HepG2 (cell line): ENCODE data around the gene TPRN.
A peak's percentile ranks its signal among the peaks of the same experiment; 100 is the strongest.

ENCODE experiments used
- HIVEP1 ChIP-seq: sonication (generic); formaldehyde crosslinking; IDR thresholded peaks from 2 replicates; pipeline ENCODE4 v1.4.0; 2020; ENCODE audit warnings: mild to moderate bottlenecking, missing genetic modification reagents
- JUND ChIP-seq: sonication (generic); formaldehyde crosslinking; IDR thresholded peaks from 2 replicates; pipeline ENCODE4 v1.8.0; 2022; ENCODE audit warnings: mild to moderate bottlenecking, missing genetic modification reagents
- MTA3 ChIP-seq: sonication (generic); formaldehyde crosslinking; IDR thresholded peaks from 2 replicates; pipeline ENCODE4 v1.4.0; 2020; ENCODE audit warnings: missing genetic modification reagents
- MXI1 ChIP-seq: IDR thresholded peaks from 3 replicates; pipeline ENCODE4 v1.6.1; 2012; ENCODE audit warnings: low read depth, low read length, inconsistent platforms, borderline replicate concordance
- POLR2A ChIP-seq, 2 experiments: IDR thresholded peaks; 2 replicates each; pipeline ENCODE4 v1.6.1; 2011; ENCODE audit warnings: low read depth in 2 of 2, low read length in 2 of 2, mild to moderate bottlenecking in 1 of 2, moderate library complexity in 1 of 2; ENCODE audit not compliant: insufficient read depth in 1 of 2
- TARDBP ChIP-seq: sonication (generic); formaldehyde crosslinking; IDR thresholded peaks from 2 replicates; pipeline ENCODE4 v1.8.0; 2022; ENCODE audit warnings: mild to moderate bottlenecking, missing genetic modification reagents
- ZNF563 ChIP-seq: sonication (generic); formaldehyde crosslinking; IDR thresholded peaks from 2 replicates; pipeline ENCODE4 v1.8.0; 2022; ENCODE audit warnings: mild to moderate bottlenecking, moderate library complexity, missing genetic modification reagents
- ZNF782 ChIP-seq: sonication (generic); formaldehyde crosslinking; IDR thresholded peaks from 2 replicates; pipeline ENCODE4 v1.4.0; 2020; ENCODE audit warnings: missing genetic modification reagents, mild to moderate bottlenecking, borderline replicate concordance
- TF ChIP-seq, protein P1 (sequence below): sonication (generic); formaldehyde crosslinking; IDR thresholded peaks from 2 replicates; pipeline ENCODE4 v1.5.0; 2020; ENCODE audit warnings: mild to moderate bottlenecking, missing genetic modification reagents, moderate library complexity
- TF ChIP-seq, protein P2 (sequence below): sonication (generic); formaldehyde crosslinking; IDR thresholded peaks from 2 replicates; pipeline ENCODE4 v1.4.0; 2020; ENCODE audit warnings: missing genetic modification reagents
- TF ChIP-seq, protein P3 (sequence below): sonication (generic); formaldehyde crosslinking; IDR thresholded peaks from 2 replicates; pipeline ENCODE4 v1.8.0; 2022; ENCODE audit warnings: low read depth, missing genetic modification reagents

DNA sequence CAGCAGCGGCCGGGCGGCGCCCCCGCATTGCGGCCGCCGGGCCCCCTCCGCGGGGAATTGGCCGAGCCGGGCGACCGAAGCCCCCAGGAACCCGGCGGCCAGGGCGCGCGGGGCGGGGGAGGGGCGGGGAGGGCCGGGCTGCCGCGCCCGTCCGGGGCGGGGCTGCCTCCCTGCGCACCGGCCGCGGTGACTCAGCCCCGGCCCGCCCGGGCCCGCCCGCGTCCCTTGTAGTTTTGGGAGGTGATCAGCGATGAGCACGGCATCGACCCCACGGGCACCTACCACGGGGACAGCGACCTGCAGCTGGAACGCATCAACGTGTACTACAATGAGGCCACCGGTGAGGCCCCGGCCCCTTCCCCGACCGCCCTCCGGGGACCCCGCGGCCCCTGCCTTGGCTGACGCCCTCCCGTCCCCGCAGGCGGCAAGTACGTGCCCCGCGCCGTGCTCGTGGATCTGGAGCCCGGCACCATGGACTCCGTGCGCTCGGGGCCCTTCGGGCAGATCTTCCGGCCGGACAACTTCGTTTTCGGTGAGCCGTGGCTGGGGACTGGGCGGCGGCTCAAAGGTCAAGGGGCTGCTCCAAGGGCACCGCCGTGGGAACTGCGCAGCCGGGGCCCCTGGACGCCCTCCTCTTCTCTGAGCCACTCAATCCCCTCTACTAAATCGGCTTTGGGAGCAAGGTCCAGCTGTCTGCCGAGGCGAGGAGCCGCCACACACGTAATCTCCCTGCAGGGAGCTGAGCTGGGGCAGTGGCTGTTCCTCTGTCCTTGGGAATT is 41.1 kb upstream of the TPRN start:
- TF ChIP-seq MXI1 (no peak), TARDBP (CRISPR knock-in tag) (0 out of 2 replicates have a peak, but pooled peaks have one; percentile 44), ZNF782 (CRISPR knock-in tag) (peak; percentile 25; the same call in 1 of the 2 replicates), HIVEP1 (peak; percentile 60), MTA3 (CRISPR knock-in tag) (no peak), JUND (CRISPR knock-in tag) (no peak), POLR2A (IDR thresholded peaks at IDR 0.05; ENCODE audit: insufficient read depth in 1 of 2, low read depth in 2 of 2, low read length in 2 of 2) (no peak; a peak in 1 of 4 replicates), ZNF563 (peak; percentile 13; the same call in 1 of the 2 replicates)
- TF ChIP-seq, protein P1, sequence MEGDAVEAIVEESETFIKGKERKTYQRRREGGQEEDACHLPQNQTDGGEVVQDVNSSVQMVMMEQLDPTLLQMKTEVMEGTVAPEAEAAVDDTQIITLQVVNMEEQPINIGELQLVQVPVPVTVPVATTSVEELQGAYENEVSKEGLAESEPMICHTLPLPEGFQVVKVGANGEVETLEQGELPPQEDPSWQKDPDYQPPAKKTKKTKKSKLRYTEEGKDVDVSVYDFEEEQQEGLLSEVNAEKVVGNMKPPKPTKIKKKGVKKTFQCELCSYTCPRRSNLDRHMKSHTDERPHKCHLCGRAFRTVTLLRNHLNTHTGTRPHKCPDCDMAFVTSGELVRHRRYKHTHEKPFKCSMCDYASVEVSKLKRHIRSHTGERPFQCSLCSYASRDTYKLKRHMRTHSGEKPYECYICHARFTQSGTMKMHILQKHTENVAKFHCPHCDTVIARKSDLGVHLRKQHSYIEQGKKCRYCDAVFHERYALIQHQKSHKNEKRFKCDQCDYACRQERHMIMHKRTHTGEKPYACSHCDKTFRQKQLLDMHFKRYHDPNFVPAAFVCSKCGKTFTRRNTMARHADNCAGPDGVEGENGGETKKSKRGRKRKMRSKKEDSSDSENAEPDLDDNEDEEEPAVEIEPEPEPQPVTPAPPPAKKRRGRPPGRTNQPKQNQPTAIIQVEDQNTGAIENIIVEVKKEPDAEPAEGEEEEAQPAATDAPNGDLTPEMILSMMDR (CRISPR knock-in tag), result peak; percentile 7; the same call in 1 of the 2 replicates
- TF ChIP-seq, protein P2, sequence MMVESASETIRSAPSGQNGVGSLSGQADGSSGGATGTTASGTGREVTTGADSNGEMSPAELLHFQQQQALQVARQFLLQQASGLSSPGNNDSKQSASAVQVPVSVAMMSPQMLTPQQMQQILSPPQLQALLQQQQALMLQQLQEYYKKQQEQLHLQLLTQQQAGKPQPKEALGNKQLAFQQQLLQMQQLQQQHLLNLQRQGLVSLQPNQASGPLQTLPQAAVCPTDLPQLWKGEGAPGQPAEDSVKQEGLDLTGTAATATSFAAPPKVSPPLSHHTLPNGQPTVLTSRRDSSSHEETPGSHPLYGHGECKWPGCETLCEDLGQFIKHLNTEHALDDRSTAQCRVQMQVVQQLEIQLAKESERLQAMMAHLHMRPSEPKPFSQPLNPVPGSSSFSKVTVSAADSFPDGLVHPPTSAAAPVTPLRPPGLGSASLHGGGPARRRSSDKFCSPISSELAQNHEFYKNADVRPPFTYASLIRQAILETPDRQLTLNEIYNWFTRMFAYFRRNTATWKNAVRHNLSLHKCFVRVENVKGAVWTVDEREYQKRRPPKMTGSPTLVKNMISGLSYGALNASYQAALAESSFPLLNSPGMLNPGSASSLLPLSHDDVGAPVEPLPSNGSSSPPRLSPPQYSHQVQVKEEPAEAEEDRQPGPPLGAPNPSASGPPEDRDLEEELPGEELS (CRISPR knock-in tag), result no peak
- TF ChIP-seq, protein P3, sequence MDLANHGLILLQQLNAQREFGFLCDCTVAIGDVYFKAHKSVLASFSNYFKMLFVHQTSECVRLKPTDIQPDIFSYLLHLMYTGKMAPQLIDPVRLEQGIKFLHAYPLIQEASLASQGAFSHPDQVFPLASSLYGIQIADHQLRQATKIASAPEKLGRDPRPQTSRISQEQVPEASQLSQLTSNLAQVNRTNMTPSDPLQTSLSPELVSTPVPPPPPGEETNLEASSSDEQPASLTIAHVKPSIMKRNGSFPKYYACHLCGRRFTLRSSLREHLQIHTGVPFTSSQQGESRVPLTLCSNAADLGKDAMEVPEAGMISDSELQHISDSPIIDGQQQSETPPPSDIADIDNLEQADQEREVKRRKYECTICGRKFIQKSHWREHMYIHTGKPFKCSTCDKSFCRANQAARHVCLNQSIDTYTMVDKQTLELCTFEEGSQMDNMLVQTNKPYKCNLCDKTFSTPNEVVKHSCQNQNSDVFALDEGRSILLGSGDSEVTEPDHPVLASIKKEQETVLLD, result no peak; the same call in 1 of the 2 replicates
